Keratinocyte (primary cell): Measurements from ENCODE around the gene STYX.

Source experiments
- CTCF ChIP-seq, 3 experiments: IDR thresholded peaks in 1 of 3; conservative IDR thresholded peaks in 1 of 3; optimal IDR thresholded peaks in 1 of 3; 2 replicates in 2 of 3; 3 replicates in 1 of 3; pipeline versions ENCODE3 to v1.5.1; 2011; ENCODE audit warnings: low read length in 3 of 3, mild to moderate bottlenecking in 3 of 3, moderate library complexity in 2 of 3, control low read depth in 1 of 3, inconsistent platforms in 1 of 3; ENCODE audit not compliant: insufficient read depth in 2 of 3; ENCODE audit errors: extremely low read depth in 1 of 3
- EZH2 ChIP-seq: IDR thresholded peaks from one replicate; pipeline ENCODE4 v1.6.1; 2012; ENCODE audit warnings: inconsistent platforms, mild to moderate bottlenecking, low read length, moderate library complexity

DNA sequence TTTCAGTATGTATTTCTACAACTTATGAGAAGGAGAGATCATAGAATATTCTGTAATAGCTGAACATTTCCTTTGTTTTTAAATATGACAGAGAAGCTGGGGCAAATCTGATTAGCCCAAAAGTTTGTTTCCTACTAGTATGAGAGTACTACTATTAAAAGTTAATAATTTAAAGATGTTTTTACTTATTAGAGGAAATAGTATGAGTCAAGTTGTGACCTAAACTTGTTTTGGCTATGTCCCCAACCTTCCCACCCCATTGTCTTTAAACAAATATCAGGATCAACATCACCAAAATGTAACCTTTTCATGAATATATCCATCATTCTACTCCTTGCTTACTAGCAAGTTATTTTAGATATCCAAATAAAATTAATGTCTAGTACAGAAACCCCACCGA, 50.9 kb downstream of the STYX start:
- TF ChIP-seq CTCF (optimal IDR thresholded peaks at IDR 0.05 in 1 of 3, IDR thresholded peaks at IDR 0.05 in 1 of 3, conservative IDR thresholded peaks at IDR 0.05 in 1 of 3; ENCODE audit: extremely low read depth in 1 of 3, insufficient read depth in 2 of 3, low read length in 3 of 3): no peak
- TF ChIP-seq EZH2: no peak
